ENCODE results near the gene IRX5. TPM values are rescaled to one million over a fixed set of nuclear protein-coding genes. Genes with fewer than 3 reads are reported as not detected.

IRX5 gene
- polyA plus RNA-seq, 1 donor from 2014 or later = not detected

GRCh38 chr16:54926166-54926838, 4.4 kb upstream of the IRX5 start:
- H3K27me3 Mint-ChIP-seq = peaks cover 36% of the 10 kb centered on the region
- H3K9me3 Mint-ChIP-seq = peaks cover 4 to 13% (median 6%) of the 10 kb centered on the region in 3 donors
- H3K27ac Mint-ChIP-seq = no peak overlapping the region
- peaks cover 13 to 17% (median 15%) of the 10 kb centered on the region in 3 donors for H3K4me1 Mint-ChIP-seq
- peak overlapping the region in 2 of 4 donors; percentile 43 to 47 for H3K4me3 Mint-ChIP-seq
- H3K36me3 Mint-ChIP-seq = peaks cover 5% of the 10 kb centered on the region

DNA sequence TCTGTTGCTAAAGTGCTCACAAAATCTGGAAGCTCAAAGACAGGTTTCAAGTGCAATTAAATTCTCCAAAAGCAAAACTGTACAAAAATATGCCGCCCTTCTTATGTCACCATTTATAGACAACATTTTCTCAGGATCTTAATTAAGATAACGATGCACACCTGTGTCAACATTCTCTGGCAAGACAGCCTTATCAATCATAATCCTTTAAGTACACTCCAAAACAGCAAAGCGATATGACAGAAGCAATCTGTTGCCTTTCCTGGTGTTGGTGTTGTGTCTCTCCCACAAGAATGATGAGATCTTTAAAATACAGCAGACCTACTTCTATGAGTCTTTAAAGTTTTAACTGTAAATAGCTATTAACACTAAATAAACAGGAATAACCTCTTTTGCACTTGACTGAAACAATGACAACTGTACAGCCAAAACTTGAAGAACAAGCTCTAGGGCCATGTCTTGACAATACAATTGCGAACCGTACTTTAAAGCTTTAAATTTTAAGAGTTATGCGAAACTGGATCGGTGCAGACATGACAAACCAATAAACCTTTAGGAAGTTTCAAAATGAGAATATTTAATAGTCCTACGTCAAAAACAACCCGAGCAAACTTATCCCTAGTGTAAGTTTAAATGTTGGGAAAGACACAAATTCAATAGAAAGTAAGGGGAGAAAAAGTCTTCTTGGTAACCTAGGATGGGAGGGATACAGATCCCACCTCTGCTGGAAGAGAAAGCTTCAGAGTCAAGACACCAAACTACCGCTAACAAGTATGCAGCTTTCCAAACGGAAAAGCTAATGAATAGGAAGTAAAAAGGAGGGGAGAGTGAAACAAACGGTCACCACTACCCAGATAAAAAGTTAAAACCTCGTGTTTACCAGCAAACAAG, 3.3 kb upstream of the IRX5 start:
- H3K27me3 Mint-ChIP-seq = peaks cover 43% of the 10 kb centered on the region
- peak overlapping the region; percentile 1 to 84 (median 27) for H3K27ac Mint-ChIP-seq

GRCh38 chr16:54928016-54928356, 2.7 kb upstream of the IRX5 start:
- peak overlapping the region in 2 of 3 donors; percentile 1 to 84 for H3K27ac Mint-ChIP-seq
- peak overlapping the region; percentile 43 to 96 (median 87) for H3K4me3 Mint-ChIP-seq
- H3K4me1 Mint-ChIP-seq = peaks cover 13 to 17% (median 15%) of the 10 kb centered on the region in 3 donors
- H3K9me3 Mint-ChIP-seq = peaks cover 4 to 16% (median 6%) of the 10 kb centered on the region in 3 donors
- peaks cover 46% of the 10 kb centered on the region for H3K27me3 Mint-ChIP-seq
- H3K36me3 Mint-ChIP-seq = peaks cover 5% of the 10 kb centered on the region

More for the DNA sequence above, 3.3 kb upstream of the IRX5 start:
- peaks cover 5% of the 10 kb centered on the region for H3K36me3 Mint-ChIP-seq
- peaks cover 4 to 16% (median 6%) of the 10 kb centered on the region in 3 donors for H3K9me3 Mint-ChIP-seq
- peaks cover 13 to 17% (median 15%) of the 10 kb centered on the region in 3 donors for H3K4me1 Mint-ChIP-seq
- peak overlapping the region; percentile 43 to 96 (median 87) for H3K4me3 Mint-ChIP-seq

DNA sequence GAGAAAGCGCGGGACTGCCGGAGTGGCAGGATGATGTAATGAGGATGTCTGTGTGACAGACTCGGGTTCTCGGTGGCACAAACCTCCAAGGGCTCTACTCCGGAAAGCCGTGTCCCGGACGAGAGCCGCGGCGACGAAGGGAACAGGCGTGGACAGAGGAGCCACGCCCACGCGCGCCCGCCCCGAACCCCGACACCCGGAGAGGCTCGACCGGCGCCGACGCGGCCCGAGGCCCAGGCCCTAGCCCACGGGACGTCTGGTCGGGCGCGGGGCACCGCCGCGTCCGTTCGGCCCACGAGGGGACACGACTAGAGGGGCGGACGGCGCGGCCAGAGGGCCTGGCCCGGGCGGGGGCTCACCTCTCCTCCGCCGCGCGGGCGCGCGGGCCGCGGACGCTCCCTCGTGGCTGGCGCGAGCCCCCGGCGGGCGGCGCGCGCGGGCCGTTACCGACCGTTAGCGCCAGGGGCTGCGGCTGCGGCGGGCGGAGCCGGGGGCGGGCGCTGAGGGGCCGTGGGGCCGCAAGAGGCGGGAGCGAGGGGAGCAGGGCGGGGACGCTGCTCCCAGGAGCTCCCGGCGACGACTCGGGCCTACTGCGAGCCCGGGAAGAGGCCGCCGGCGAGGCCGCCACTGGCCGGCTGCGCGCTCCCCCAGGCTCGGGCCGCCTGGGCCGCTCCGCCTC, 2.1 kb upstream of the IRX5 start:
- Mint-ChIP-seq H3K9me3 (peaks cover 4 to 16% (median 6%) of the 10 kb centered on the region in 3 donors), H3K4me1 (peaks cover 13 to 17% (median 15%) of the 10 kb centered on the region in 3 donors), H3K4me3 (peak overlapping the region; percentile 80 to 96 (median 88)), H3K27me3 (peaks cover 46% of the 10 kb centered on the region), H3K36me3 (peaks cover 5% of the 10 kb centered on the region), H3K27ac (peak overlapping the region in 2 of 3 donors; percentile 84 to 87)

GRCh38 chr16:54929090-54930004, 1.3 kb upstream of the IRX5 start:
- Mint-ChIP-seq H3K4me1 (peaks cover 13 to 17% (median 15%) of the 10 kb centered on the region in 3 donors), H3K9me3 (peaks cover 4 to 16% (median 6%) of the 10 kb centered on the region in 3 donors), H3K27ac (peak overlapping the region; percentile 12 to 93 (median 87)), H3K27me3 (peaks cover 50% of the 10 kb centered on the region), H3K4me3 (peak overlapping the region; percentile 83 to 95 (median 86)), H3K36me3 (peaks cover 5% of the 10 kb centered on the region)

DNA sequence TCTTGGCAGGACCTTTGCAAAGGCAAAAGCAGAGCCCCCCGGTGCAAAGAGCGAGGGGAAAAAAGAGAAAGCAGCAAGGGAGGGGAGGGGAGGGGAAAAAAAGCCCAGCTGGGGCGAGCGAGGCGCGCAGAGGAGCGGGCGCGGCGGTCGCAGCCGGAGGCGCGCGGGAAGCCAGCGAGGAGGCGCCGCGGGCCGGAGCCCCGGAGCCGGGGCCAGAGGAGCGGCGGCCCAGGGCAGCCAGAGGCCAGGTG, 129 bp downstream of the IRX5 start:
- peaks cover 13 to 17% (median 15%) of the 10 kb centered on the region in 3 donors for H3K4me1 Mint-ChIP-seq
- peaks cover 5% of the 10 kb centered on the region for H3K36me3 Mint-ChIP-seq
- H3K27me3 Mint-ChIP-seq = peaks cover 61% of the 10 kb centered on the region
- H3K9me3 Mint-ChIP-seq = peaks cover 4 to 16% (median 6%) of the 10 kb centered on the region in 3 donors
- H3K4me3 Mint-ChIP-seq = peak overlapping the region in 3 of 4 donors; percentile 84 to 92 (median 88)
- H3K27ac Mint-ChIP-seq = no peak overlapping the region

DNA sequence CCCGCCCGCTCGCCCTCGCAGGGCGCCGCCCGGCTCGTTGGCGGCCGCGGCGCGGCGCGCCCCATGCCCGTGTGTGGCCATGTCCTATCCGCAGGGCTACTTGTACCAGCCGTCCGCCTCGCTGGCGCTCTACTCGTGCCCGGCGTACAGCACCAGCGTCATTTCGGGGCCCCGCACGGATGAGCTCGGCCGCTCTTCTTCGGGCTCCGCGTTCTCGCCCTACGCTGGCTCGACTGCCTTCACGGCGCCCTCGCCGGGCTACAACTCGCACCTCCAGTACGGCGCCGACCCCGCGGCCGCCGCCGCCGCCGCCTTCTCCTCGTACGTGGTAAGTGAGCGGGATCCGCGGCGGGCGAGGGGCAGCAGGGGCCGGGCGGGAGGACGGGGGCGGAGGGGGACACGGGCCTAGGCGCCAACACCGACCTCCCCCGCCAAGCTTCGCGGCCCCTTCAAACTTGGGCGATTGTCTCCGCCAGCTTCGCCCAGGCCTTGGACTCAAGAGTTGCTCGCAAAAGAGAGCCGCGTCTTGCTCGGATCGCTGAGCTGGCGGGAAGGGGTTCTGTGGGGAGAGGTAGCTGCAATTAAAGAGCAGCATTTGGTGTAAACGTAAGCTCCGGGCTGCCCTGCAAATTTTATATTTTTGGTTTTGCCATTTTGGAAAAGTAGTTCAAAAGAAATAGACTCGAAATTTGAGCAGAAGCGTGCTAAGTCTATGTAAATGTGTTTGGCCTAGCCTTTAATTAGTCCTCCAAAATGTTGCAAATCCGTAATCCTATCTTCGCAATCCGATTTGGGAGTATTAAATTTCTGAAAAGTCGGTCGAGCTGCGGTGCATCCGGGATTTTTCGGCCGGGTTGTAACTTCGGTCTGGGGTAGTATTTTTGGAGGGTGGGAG, 702 bp downstream of the IRX5 start:
- Mint-ChIP-seq H3K27ac (peak overlapping the region in 1 of 3 donors; percentile 56), H3K27me3 (peaks cover 65% of the 10 kb centered on the region), H3K4me3 (peak overlapping the region in 3 of 4 donors; percentile 35 to 82 (median 60))

GRCh38 chr16:54932021-54932660, 1.5 kb downstream of the IRX5 start:
- H3K4me1 Mint-ChIP-seq = peaks cover 13 to 17% (median 15%) of the 10 kb centered on the region in 3 donors
- peaks cover under 1 to 15% (median 4%) of the 10 kb centered on the region in 3 donors for H3K9me3 Mint-ChIP-seq
- peaks cover 5% of the 10 kb centered on the region for H3K36me3 Mint-ChIP-seq
- peaks cover 62% of the 10 kb centered on the region for H3K27me3 Mint-ChIP-seq
- H3K27ac Mint-ChIP-seq = peak overlapping the region in 2 of 3 donors; percentile 53 to 56
- H3K4me3 Mint-ChIP-seq = peak overlapping the region in 2 of 4 donors; percentile 35 to 60

More for the DNA sequence above, 702 bp downstream of the IRX5 start:
- Mint-ChIP-seq H3K9me3 (peaks cover 3 to 15% (median 4%) of the 10 kb centered on the region in 3 donors), H3K4me1 (peaks cover 13 to 17% (median 15%) of the 10 kb centered on the region in 3 donors), H3K36me3 (peaks cover 5% of the 10 kb centered on the region)

DNA sequence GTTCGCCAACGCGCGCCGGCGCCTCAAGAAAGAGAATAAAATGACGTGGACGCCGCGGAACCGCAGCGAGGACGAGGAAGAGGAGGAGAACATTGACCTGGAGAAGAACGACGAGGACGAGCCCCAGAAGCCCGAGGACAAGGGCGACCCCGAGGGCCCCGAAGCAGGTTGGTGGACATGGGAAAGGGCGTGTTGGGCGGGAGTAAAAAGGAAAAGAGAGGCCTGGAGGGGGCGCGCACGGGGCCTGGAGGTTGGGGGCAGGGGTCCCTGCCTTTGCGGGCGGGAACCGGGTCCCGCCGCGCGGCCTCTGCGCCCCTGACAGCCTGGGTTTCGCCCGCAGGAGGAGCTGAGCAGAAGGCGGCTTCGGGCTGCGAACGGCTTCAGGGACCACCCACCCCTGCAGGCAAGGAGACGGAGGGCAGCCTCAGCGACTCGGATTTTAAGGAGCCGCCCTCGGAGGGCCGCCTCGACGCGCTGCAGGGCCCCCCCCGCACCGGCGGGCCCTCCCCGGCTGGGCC, 2.1 kb downstream of the IRX5 start:
- peaks cover 0 to 13% (median 4%) of the 10 kb centered on the region in 3 donors for H3K9me3 Mint-ChIP-seq
- H3K4me3 Mint-ChIP-seq = no peak overlapping the region
- peak overlapping the region in 2 of 3 donors; percentile 51 to 53 for H3K27ac Mint-ChIP-seq
- H3K27me3 Mint-ChIP-seq = peaks cover 58% of the 10 kb centered on the region
- peaks cover 11 to 12% (median 11%) of the 10 kb centered on the region in 3 donors for H3K4me1 Mint-ChIP-seq
- H3K36me3 Mint-ChIP-seq = peaks cover 2% of the 10 kb centered on the region

GRCh38 chr16:54933281-54934011, 2.8 kb downstream of the IRX5 start:
- Mint-ChIP-seq H3K27me3 (peaks cover 60% of the 10 kb centered on the region), H3K9me3 (peaks cover 0 to 11% (median 4%) of the 10 kb centered on the region in 3 donors), H3K4me3 (peak overlapping the region in 2 of 4 donors; percentile 43 to 60), H3K4me1 (peaks cover 6 to 9% (median 9%) of the 10 kb centered on the region in 3 donors), H3K27ac (peak overlapping the region in 2 of 3 donors; percentile 52 to 80), H3K36me3 (no peaks in the 10 kb centered on the region)

DNA sequence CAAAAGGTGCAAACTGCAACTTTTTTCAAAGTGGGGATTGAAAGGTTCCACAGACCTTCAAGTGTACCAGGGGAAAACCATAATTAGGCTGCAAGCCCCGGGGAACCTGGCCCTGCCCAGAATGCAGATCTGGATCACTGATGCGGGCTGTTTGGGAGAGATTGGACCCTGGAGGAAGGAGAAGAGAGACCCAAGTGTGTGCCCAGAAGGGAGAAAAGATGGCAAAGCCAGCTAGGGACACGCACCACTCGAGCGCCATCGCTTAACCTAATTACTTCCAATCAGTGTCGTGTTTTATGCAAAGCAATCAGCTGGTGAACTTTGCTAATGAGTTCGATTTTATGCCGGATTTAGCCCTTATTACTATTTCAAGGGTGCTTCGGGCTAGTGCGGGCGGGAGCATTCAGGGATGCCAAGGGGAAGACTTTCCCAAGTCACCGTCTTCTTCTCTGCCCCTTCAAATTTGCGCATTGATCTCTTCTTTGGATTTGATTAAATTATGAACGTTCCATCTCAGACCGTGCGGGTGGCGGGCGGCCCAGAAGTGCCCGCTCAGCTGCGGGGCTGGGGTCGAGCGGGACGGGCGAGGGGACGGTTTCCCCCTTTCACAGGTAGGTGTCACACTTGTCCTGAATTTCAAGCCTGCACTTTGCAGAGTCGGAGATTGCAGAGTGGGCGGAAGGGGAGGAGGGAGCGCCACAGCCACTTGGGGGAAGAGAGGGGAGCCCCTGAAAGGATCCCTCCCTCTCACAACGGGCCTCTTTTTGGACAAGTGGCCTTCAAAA, 4.0 kb downstream of the IRX5 start:
- peaks cover 0 to 7% (median under 1%) of the 10 kb centered on the region in 3 donors for H3K9me3 Mint-ChIP-seq
- peak overlapping the region in 2 of 4 donors; percentile 37 to 72 for H3K4me3 Mint-ChIP-seq
- peaks cover under 1 to 4% (median 2%) of the 10 kb centered on the region in 3 donors for H3K4me1 Mint-ChIP-seq
- H3K27ac Mint-ChIP-seq = peak overlapping the region in 2 of 3 donors; percentile 80 to 91
- H3K27me3 Mint-ChIP-seq = peaks cover 62% of the 10 kb centered on the region
- H3K36me3 Mint-ChIP-seq = no peaks in the 10 kb centered on the region

Measured in IgD-negative memory B cell (primary cell).